ENCODE measurements around the gene NAGS. TPM values are rescaled to one million over a fixed set of nuclear protein-coding genes. Genes with fewer than 3 reads are reported as not detected.
A peak's percentile ranks its signal among the peaks of the same experiment; 100 is the strongest.

Gene NAGS
- total RNA-seq, 1 experiment from 2014 or later = 1.6 TPM

DNA sequence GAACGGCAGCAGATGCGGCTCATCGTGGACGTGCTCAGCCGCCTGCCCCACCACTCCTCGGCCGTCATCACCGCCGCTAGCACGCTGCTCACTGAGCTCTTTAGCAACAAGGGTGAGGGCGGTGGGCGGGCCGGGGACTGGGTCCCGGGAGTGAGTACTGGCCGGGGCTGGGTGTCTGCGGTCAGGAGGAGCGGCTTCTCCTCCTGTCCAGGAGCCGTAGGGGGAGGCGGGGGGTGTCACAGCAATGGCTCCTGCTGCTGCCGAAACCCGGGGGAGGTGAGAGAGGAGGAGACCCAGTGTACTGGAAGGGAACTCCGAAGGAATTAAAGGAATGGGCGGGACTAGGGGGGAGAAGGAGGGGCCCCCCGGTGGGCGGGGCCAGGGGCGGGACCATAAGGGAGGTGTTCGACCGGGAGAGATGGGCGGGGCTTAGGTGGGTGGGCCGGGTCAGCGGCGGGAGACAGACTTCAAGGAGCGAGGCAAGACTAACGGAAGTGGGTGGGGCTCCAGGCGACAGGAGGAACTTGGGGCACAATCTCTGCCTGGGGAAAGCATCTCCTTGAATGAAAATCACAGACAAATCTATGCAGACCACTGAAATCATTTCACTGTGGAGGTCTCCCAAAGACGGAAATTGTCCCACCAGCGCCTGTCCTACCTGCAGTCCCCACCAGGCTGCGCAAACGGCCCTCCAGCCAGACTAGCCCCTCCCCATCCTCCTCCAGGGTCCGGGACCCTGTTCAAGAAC lies 2.4 kb downstream of the NAGS start:
- BruUV-seq (replicated peaks) = no TSS peak
- no peaks in the 10 kb centered on the region for H3K9me3 Mint-ChIP-seq (ENCODE audit: low read depth, unreplicated experiment)
- intact Hi-C loops (cut with micrococcal nuclease; ENCODE audit: unreplicated experiment) = no loop called here
- TF ChIP-seq, protein P1, sequence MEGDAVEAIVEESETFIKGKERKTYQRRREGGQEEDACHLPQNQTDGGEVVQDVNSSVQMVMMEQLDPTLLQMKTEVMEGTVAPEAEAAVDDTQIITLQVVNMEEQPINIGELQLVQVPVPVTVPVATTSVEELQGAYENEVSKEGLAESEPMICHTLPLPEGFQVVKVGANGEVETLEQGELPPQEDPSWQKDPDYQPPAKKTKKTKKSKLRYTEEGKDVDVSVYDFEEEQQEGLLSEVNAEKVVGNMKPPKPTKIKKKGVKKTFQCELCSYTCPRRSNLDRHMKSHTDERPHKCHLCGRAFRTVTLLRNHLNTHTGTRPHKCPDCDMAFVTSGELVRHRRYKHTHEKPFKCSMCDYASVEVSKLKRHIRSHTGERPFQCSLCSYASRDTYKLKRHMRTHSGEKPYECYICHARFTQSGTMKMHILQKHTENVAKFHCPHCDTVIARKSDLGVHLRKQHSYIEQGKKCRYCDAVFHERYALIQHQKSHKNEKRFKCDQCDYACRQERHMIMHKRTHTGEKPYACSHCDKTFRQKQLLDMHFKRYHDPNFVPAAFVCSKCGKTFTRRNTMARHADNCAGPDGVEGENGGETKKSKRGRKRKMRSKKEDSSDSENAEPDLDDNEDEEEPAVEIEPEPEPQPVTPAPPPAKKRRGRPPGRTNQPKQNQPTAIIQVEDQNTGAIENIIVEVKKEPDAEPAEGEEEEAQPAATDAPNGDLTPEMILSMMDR (IDR thresholded peaks at IDR 0.05; ENCODE audit: unreplicated experiment) = peak; percentile 72
- peak; percentile 99 for DNase-seq
- H3K4me3 Mint-ChIP-seq (ENCODE audit: low read depth, unreplicated experiment) = peak overlapping the region; percentile 80
- peak overlapping the region; percentile 22 for H3K27ac Mint-ChIP-seq (ENCODE audit: unreplicated experiment)
- H3K27me3 Mint-ChIP-seq (ENCODE audit: unreplicated experiment) = peaks cover 40% of the 10 kb centered on the region
- H3K4me1 Mint-ChIP-seq (ENCODE audit: low read depth, unreplicated experiment) = peaks cover 22% of the 10 kb centered on the region
- H3K36me3 Mint-ChIP-seq (ENCODE audit: insufficient read depth, unreplicated experiment) = peaks cover 44% of the 10 kb centered on the region
- CTCF ChIA-PET = interaction anchor here (0.5 to 1.7 kb wide), 7 partner anchors 11 to 322 kb away, joined by 3 to 14 read pairs (median 4); partner anchors contain the start of gene RUNDC3A

DNA sequence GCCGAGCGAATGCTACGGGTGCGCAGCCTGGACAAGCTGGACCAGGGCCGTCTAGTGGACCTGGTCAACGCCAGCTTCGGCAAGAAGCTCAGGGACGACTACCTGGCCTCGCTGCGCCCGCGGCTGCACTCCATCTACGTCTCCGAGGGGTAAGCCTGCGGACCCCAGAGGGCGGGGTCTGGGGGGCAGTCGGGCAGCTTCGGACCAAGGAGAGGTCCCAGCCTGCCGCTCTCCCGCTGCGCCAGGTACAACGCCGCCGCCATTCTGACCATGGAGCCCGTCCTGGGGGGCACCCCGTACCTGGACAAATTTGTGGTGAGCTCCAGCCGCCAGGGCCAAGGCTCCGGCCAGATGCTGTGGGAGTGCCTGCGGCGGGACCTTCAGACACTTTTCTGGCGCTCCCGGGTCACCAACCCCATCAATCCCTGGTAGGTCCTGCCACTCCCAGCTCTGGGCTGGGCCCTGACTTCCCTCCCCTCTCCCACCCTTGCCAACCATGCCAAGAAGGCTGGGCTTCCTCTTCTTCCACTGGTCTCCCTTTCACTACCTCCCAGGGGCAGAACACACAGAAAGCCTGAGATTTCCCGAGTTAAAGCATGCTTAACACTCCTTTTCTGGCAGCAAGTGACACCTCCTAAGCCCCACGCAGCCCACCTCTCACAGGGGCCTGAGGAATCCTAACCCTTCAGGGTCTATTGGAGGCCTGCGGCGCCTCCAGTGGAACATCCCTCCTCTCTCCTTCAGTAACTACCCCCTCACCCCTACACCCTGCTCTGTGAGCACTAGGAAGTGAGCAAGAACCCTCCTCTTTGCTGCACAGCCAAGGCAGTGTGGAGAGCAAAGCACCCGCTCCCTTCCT lies 3.2 kb downstream of the NAGS start:
- DNase-seq = no peak
- CTCF ChIA-PET = interaction anchor here (0.6 to 1.2 kb wide), 2 partner anchors 34 to 127 kb away, joined by 3 to 4 read pairs; no protein-coding TSS in a partner anchor
- peaks cover 44% of the 10 kb centered on the region for H3K36me3 Mint-ChIP-seq (ENCODE audit: insufficient read depth, unreplicated experiment)

DNA sequence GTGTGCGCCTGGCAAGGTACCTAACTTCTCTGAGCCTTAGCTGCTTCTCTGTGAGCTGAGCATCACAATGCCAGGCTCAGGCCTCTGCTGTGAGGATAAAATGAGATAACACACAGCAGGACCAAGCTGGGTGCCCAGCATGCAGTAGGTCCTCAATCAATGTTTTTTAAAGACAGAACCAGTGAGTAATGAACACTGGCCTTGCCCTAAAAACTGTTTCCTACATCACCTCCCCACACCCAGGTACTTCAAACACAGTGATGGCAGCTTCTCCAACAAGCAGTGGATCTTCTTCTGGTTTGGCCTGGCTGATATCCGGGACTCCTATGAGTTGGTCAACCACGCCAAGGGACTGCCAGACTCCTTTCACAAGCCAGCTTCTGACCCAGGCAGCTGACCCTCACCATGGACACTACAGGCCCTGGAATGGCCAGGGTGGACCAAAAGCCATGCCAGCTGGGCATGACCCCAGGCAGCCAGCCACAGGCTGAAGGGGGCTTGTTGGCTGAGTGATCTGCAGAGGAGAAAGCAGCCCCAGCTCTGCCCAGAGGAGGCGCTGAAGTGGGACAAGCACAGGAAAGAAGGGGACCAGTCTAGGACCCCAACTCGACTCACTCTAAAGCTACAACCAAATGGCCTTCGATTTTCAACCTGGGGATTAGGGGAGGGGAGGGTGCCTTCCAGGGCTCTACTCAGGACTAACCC lies 3.9 kb downstream of the NAGS start:
- DNase-seq = no peak
- H3K36me3 Mint-ChIP-seq (ENCODE audit: insufficient read depth, unreplicated experiment) = peaks cover 44% of the 10 kb centered on the region
- no TSS peak for BruUV-seq (replicated peaks)
- H3K4me1 Mint-ChIP-seq (ENCODE audit: low read depth, unreplicated experiment) = peaks cover 18% of the 10 kb centered on the region
- CTCF ChIA-PET = interaction anchor here (0.5 to 1.2 kb wide), 3 partner anchors 33 to 222 kb away, joined by 3 to 4 read pairs (median 3); no protein-coding TSS in a partner anchor
- peak overlapping the region; percentile 65 for H3K27ac Mint-ChIP-seq (ENCODE audit: unreplicated experiment)
- H3K4me3 Mint-ChIP-seq (ENCODE audit: low read depth, unreplicated experiment) = peak overlapping the region; percentile 80
- H3K27me3 Mint-ChIP-seq (ENCODE audit: unreplicated experiment) = peaks cover 34% of the 10 kb centered on the region
- intact Hi-C loops (cut with micrococcal nuclease; ENCODE audit: unreplicated experiment) = no loop called here
- no peaks in the 10 kb centered on the region for H3K9me3 Mint-ChIP-seq (ENCODE audit: low read depth, unreplicated experiment)
- TF ChIP-seq, protein P1 (IDR thresholded peaks at IDR 0.05; ENCODE audit: unreplicated experiment) = no peak

More for the DNA sequence above, 3.2 kb downstream of the NAGS start:
- no peaks in the 10 kb centered on the region for H3K9me3 Mint-ChIP-seq (ENCODE audit: low read depth, unreplicated experiment)
- BruUV-seq (replicated peaks) = TSS peak; percentile 26
- H3K4me1 Mint-ChIP-seq (ENCODE audit: low read depth, unreplicated experiment) = peaks cover 18% of the 10 kb centered on the region
- peak overlapping the region; percentile 65 for H3K27ac Mint-ChIP-seq (ENCODE audit: unreplicated experiment)
- intact Hi-C loops (cut with micrococcal nuclease; ENCODE audit: unreplicated experiment) = no loop called here
- H3K4me3 Mint-ChIP-seq (ENCODE audit: low read depth, unreplicated experiment) = peak overlapping the region; percentile 80
- H3K27me3 Mint-ChIP-seq (ENCODE audit: unreplicated experiment) = peaks cover 34% of the 10 kb centered on the region
- TF ChIP-seq, protein P1 (IDR thresholded peaks at IDR 0.05; ENCODE audit: unreplicated experiment) = peak; percentile 2

All from Calu3 (cell line).